Heart left ventricle (tissue), 16 donors: ENCODE measurements around the gene DCUN1D5. TPM values are rescaled to one million over a fixed set of nuclear protein-coding genes. Genes with fewer than 3 reads are reported as not detected.

Source experiments
- ATAC-seq, 4 donors: fragments of 200-7000 bp; cut with Tn5 transposase; one replicate each; pipeline ENCODE4 v1.9.1; 2020 to 2022; ENCODE audit warnings: moderate library complexity in 4 of 4, mild to moderate bottlenecking in 3 of 4, moderate number of reproducible peaks in 1 of 4
- DNase-seq, 5 donors: peaks; one replicate each; pipeline ENCODE4 v3.0.0-alpha.2; 2020
- H3K27ac ChIP-seq, 12 donors: fragments of 200-600 bp; sonication (generic) in 4 of 12; one replicate each; pipeline versions ENCODE4 v1.5.0 to v1.8.0; 2016 to 2022; ENCODE audit warnings: mild to moderate bottlenecking in 2 of 12
- H3K27me3 ChIP-seq, 9 donors: fragments of 200-600 bp; sonication (generic) in 2 of 9; one replicate each; pipeline versions ENCODE4 v1.5.1 to v1.8.0; 2016 to 2022; ENCODE audit warnings: mild to moderate bottlenecking in 3 of 9
- H3K36me3 ChIP-seq, 9 donors: fragments of 200-600 bp; sonication (generic) in 2 of 9; one replicate each; pipeline versions ENCODE4 v1.5.0 to v1.8.0; 2018 to 2022; ENCODE audit warnings: mild to moderate bottlenecking in 2 of 9
- H3K4me1 ChIP-seq, 12 donors: fragments of 200-600 bp; sonication (generic) in 4 of 12; one replicate each; pipeline versions ENCODE4 v1.5.0 to v1.8.0; 2016 to 2022; ENCODE audit warnings: mild to moderate bottlenecking in 3 of 12
- H3K4me3 ChIP-seq, 12 donors: fragments of 200-600 bp; sonication (generic) in 4 of 12; one replicate each; pipeline versions ENCODE4 v1.5.0 to v1.8.0; 2017 to 2022; ENCODE audit warnings: mild to moderate bottlenecking in 9 of 12, moderate library complexity in 4 of 12
- H3K9me3 ChIP-seq, 12 donors: fragments of 200-600 bp; sonication (generic) in 4 of 12; one replicate each; pipeline versions ENCODE4 v1.5.0 to v1.8.0; 2016 to 2022; ENCODE audit warnings: mild to moderate bottlenecking in 1 of 12
- POLR2A ChIP-seq, 2 donors: fragments of 450-650 bp; IDR thresholded peaks; one replicate each; pipeline ENCODE4 v1.6.1; 2017; ENCODE audit warnings: antibody characterized with exemption in 2 of 2, mild to moderate bottlenecking in 2 of 2, moderate library complexity in 2 of 2
- WGBS, 4 donors: extraction: QIAGEN DNeasy Blood & Tissue Kit in 2 of 4; methylation state at CpG; one replicate each; pipeline versions ENCODE4 v1.1.5 to v1.1.7; 2013 to 2018; 5-methylcytosine and 5-hydroxymethylcytosine counted together
- intact Hi-C, 10 donors: fragments of 100-400 bp; cut with DNase I; formaldehyde crosslinking; loops; one replicate each; pipeline versions ENCODE4 v1.11.1 to v1.14.2; 2022
- polyA plus RNA-seq, 2 donors: library from polyadenylated mRNA; stranded (reverse); fragments of 200-250 nt; gene quantifications; one replicate each; pipeline ENCODE4 v1.2.3, GENCODE V29; 2013
- total RNA-seq, 9 donors: library from RNA; depleted of rRNA in 2 of 9; stranded (reverse); fragments of >200 nt in 2 of 9; fragmentation: NEBNext Ultra II Directional in 3 of 9; extraction: Animal tissue kit (Norgen Biotek cat#: 25700) in 3 of 9; gene quantifications; one replicate each; pipeline versions ENCODE4 v1.1.0 to v1.2.4, GENCODE V29; 2016 to 2023
- TF ChIP-seq, protein P1 (sequence below), 12 donors: fragments of 200-600 bp; sonication (generic) in 4 of 12; IDR thresholded peaks; one replicate each; pipeline versions ENCODE4 v1.5.0 to v1.8.0; 2018 to 2022; ENCODE audit warnings: antibody characterized with exemption in 12 of 12, mild to moderate bottlenecking in 5 of 12
- donor health status: ischemic (EF 13 %, LVEDD 7.1; RV severe dilation, severe dysfunction).
- donor health status: healthy with polysubstance abuse.
- donor health status: DM: no; HTN: yes; CAD: no.
- donor health status: DM: no; HTN: no; CAD: no.
- donor health status: ischemic (EF 25% LVEDD 6.9; RV normal size, moderate dysfunction).
- donor health status: ischemic (EF 25% LVEDD 5.7; RV mildly dilated, moderate dysfunction).
- donor health status: healthy.
- donor health status: DM: yes; HTN: yes; CAD: no.
- donor health status: ischemic (EF 35%, LVEDD 5.7; RV mildly dilated, moderate dysfunction).
- donor health status: nonischemic (EF 11% LVEDD 7.7; RV severe dilation, severe dysfunction).
- donor health status: DM: yes; HTN: yes; CAD: no.
- donor health status: PGD.
- donor health status: ischemic (EF 29% LVEDD 5.4; RV normal size, mild dysfunction).
- donor health status: nonischemic (EF 23%, LVEDD 6.1; RV moderate dilation, normal function).

The DCUN1D5 gene
- total and polyA plus RNA-seq, 11 donors = 11.9 to 51.6 (median 24.5) TPM

DNA sequence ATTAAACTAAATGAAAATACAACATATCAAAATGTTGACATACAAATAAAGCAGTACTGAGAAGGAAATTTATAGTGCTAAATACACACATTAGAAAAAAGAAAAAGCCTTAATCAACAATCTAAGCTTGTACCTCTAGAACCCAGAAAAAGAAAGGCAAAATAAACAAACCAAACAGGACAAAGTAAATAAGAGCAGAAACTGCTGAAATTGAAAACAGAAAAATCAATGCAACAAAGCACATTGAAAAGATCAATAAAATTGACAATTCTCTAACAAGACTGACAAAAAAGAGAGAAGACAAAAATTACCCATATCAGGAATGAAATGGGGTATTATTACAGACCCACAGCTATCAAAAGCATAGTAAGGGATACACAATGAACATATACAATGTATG lies 21.0 kb downstream of the DCUN1D5 start:
- intact Hi-C loops = no loop called here
- ATAC-seq (no peak), DNase-seq (no peak)
- Histone ChIP-seq H3K9me3 (no peaks in the 10 kb centered on the region), H3K4me3 (no peak overlapping the region), H3K27me3 (no peaks in the 10 kb centered on the region), H3K36me3 (peaks cover 0 to 36% (median 9%) of the 10 kb centered on the region in 9 donors), H3K4me1 (peaks cover 0 to 31% (median 0%) of the 10 kb centered on the region in 12 donors), H3K27ac (no peak overlapping the region)
- TF ChIP-seq, protein P1, sequence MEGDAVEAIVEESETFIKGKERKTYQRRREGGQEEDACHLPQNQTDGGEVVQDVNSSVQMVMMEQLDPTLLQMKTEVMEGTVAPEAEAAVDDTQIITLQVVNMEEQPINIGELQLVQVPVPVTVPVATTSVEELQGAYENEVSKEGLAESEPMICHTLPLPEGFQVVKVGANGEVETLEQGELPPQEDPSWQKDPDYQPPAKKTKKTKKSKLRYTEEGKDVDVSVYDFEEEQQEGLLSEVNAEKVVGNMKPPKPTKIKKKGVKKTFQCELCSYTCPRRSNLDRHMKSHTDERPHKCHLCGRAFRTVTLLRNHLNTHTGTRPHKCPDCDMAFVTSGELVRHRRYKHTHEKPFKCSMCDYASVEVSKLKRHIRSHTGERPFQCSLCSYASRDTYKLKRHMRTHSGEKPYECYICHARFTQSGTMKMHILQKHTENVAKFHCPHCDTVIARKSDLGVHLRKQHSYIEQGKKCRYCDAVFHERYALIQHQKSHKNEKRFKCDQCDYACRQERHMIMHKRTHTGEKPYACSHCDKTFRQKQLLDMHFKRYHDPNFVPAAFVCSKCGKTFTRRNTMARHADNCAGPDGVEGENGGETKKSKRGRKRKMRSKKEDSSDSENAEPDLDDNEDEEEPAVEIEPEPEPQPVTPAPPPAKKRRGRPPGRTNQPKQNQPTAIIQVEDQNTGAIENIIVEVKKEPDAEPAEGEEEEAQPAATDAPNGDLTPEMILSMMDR (IDR thresholded peaks at IDR 0.05) = no peak
- no peak for TF ChIP-seq POLR2A (IDR thresholded peaks at IDR 0.05)

DNA sequence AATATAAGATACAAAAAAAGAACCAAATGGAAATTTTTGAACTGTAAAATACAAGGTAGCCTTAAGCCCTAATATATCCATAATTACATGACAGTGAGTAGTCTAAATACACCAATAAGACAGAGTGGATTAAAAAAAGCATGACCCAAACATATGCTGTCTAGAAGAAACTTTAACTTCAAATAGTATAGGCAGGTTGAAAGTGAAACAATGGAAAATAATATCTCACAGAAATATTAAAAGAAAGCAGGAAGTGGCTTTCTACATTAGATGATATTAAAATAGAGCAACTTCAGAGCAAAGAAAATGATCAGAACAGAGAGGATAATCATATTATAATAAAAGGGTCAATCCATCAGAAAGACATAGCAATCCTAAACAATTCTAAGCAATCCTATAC lies 21.8 kb downstream of the DCUN1D5 start:
- Histone ChIP-seq H3K4me3 (no peak overlapping the region), H3K9me3 (no peaks in the 10 kb centered on the region), H3K4me1 (peaks cover 0 to 31% (median 0%) of the 10 kb centered on the region in 12 donors), H3K36me3 (peaks cover 0 to 38% (median 17%) of the 10 kb centered on the region in 9 donors), H3K27me3 (no peaks in the 10 kb centered on the region), H3K27ac (peak overlapping the region in 1 of 12 donors; percentile 10)
- ATAC-seq (no peak), DNase-seq (no peak)
- TF ChIP-seq POLR2A (IDR thresholded peaks at IDR 0.05) = no peak
- TF ChIP-seq, protein P1 (IDR thresholded peaks at IDR 0.05) = no peak
- intact Hi-C loops = no loop called here

GRCh38 chr11:103069367-103069766 lies 22.6 kb downstream of the DCUN1D5 start:
- Histone ChIP-seq H3K4me1 (peaks cover 0 to 31% (median 0%) of the 10 kb centered on the region in 12 donors), H3K9me3 (no peaks in the 10 kb centered on the region), H3K27ac (peak overlapping the region in 1 of 12 donors; percentile 10), H3K27me3 (no peaks in the 10 kb centered on the region), H3K36me3 (peaks cover 0 to 40% (median 22%) of the 10 kb centered on the region in 9 donors), H3K4me3 (no peak overlapping the region)
- ATAC-seq (no peak), DNase-seq (no peak)
- 90 to 97% (median 95%) methylated on average over 2 of the region's 2 CpGs for WGBS, 4 donors
- intact Hi-C loops = loop anchor here in 1 of 10 donors (10.0 kb wide), 1 partner anchor 55 kb away; no protein-coding TSS in a partner anchor
- TF ChIP-seq POLR2A (IDR thresholded peaks at IDR 0.05) = no peak
- TF ChIP-seq, protein P1 (IDR thresholded peaks at IDR 0.05) = no peak

- no peaks in the 10 kb centered on the region for H3K27me3 ChIP-seq
- WGBS, 4 donors = 83 to 93% (median 88%) methylated on average over 1 of the region's 1 CpG
- ATAC-seq = no peak
These were observed 24.8 kb downstream of the DCUN1D5 start for GRCh38 chr11:103067118-103067517.

More at GRCh38 chr11:103067118-103067517, 24.8 kb downstream of the DCUN1D5 start:
- DNase-seq = no peak
- intact Hi-C loops = loop anchor here in 1 of 10 donors (10.0 kb wide), 1 partner anchor 58 kb away; no protein-coding TSS in a partner anchor
- no peak overlapping the region for H3K4me3 ChIP-seq
- H3K27ac ChIP-seq = no peak overlapping the region
- peaks cover 0 to 31% (median 0%) of the 10 kb centered on the region in 12 donors for H3K4me1 ChIP-seq
- H3K9me3 ChIP-seq = no peaks in the 10 kb centered on the region
- peaks cover 0 to 52% (median 44%) of the 10 kb centered on the region in 9 donors for H3K36me3 ChIP-seq
- TF ChIP-seq, protein P1 (IDR thresholded peaks at IDR 0.05) = no peak
- no peak for TF ChIP-seq POLR2A (IDR thresholded peaks at IDR 0.05)
